Mesenchymal stem cell (in vitro differentiated cells and primary cell): ENCODE results near the gene ZNF330.
A peak's percentile ranks its signal among the peaks of the same experiment; 100 is the strongest.

Experiments
- DNase-seq: peaks from one replicate; pipeline ENCODE4 v3.0.0-alpha.2; 2013
- H2AFZ ChIP-seq: one replicate; pipeline ENCODE4 v1.6.1; 2013; ENCODE audit warnings: low read depth, mild to moderate bottlenecking, control low read depth, inconsistent platforms, low read length, moderate library complexity
- H2AK5ac ChIP-seq: 2 replicates; pipeline ENCODE4 v1.6.1; 2013; ENCODE audit warnings: low read length, moderate library complexity, mild to moderate bottlenecking, inconsistent platforms; ENCODE audit not compliant: severe bottlenecking
- H2BK120ac ChIP-seq: one replicate; pipeline ENCODE4 v1.6.1; 2013; ENCODE audit warnings: low read depth, mild to moderate bottlenecking, inconsistent platforms, low read length, moderate library complexity
- H2BK12ac ChIP-seq, 2 experiments: one replicate each; pipeline ENCODE4 v1.6.1; 2013; ENCODE audit warnings: inconsistent platforms in 2 of 2, low read length in 2 of 2, mild to moderate bottlenecking in 2 of 2, moderate library complexity in 2 of 2, control low read depth in 1 of 2
- H2BK15ac ChIP-seq: one replicate; pipeline ENCODE4 v1.6.1; 2013; ENCODE audit warnings: mild to moderate bottlenecking, low read depth, inconsistent platforms; ENCODE audit not compliant: poor library complexity, severe bottlenecking
- H2BK5ac ChIP-seq: 2 replicates; pipeline ENCODE4 v1.6.1; 2013; ENCODE audit warnings: low read depth, mild to moderate bottlenecking, low read length, control low read depth, inconsistent platforms; ENCODE audit not compliant: poor library complexity, severe bottlenecking
- H3K14ac ChIP-seq, 2 experiments: one replicate each; pipeline ENCODE4 v1.6.1; 2013; ENCODE audit warnings: inconsistent platforms in 2 of 2, low read length in 2 of 2, control low read depth in 1 of 2, mild to moderate bottlenecking in 1 of 2, moderate library complexity in 1 of 2
- H3K18ac ChIP-seq, 2 experiments: one replicate each; pipeline ENCODE4 v1.6.1; 2013; ENCODE audit warnings: inconsistent platforms in 2 of 2, low read length in 2 of 2, control low read depth in 1 of 2, low read depth in 1 of 2, mild to moderate bottlenecking in 1 of 2
- H3K23ac ChIP-seq, 2 experiments: one replicate each; pipeline ENCODE4 v1.6.1; 2013; ENCODE audit warnings: inconsistent platforms in 2 of 2, low read length in 2 of 2, mild to moderate bottlenecking in 2 of 2, moderate library complexity in 2 of 2, control low read depth in 1 of 2
- H3K27ac ChIP-seq: 2 replicates; pipeline ENCODE4 v1.5.1; 2013; ENCODE audit warnings: mild to moderate bottlenecking, moderate library complexity, low read length, control low read depth, inconsistent platforms; ENCODE audit not compliant: poor library complexity, severe bottlenecking
- H3K27me3 ChIP-seq, 2 experiments: 2 replicates each; pipeline versions ENCODE4 v1.6.1 to v1.7.0; 2013; ENCODE audit warnings: low read length in 2 of 2, mild to moderate bottlenecking in 2 of 2, moderate library complexity in 2 of 2, control low read depth in 1 of 2, inconsistent platforms in 1 of 2; ENCODE audit not compliant: control insufficient read depth in 1 of 2, insufficient read depth in 1 of 2
- H3K36me3 ChIP-seq, 2 experiments: 2 replicates each; pipeline versions ENCODE4 v1.6.1 to v1.7.0; 2013; ENCODE audit warnings: low read length in 2 of 2, control low read depth in 1 of 2, inconsistent platforms in 1 of 2, low read depth in 1 of 2, mild to moderate bottlenecking in 1 of 2; ENCODE audit not compliant: insufficient read depth in 2 of 2, control insufficient read depth in 1 of 2
- H3K4ac ChIP-seq, 2 experiments: one replicate each; pipeline ENCODE4 v1.6.1; 2013; ENCODE audit warnings: inconsistent platforms in 2 of 2, low read length in 2 of 2, mild to moderate bottlenecking in 2 of 2, moderate library complexity in 2 of 2, control low read depth in 1 of 2, low read depth in 1 of 2
- H3K4me1 ChIP-seq: 2 replicates; pipeline ENCODE4 v1.6.1; 2013; ENCODE audit warnings: low read depth, low read length, control low read depth; ENCODE audit not compliant: control insufficient read depth, insufficient read depth
- H3K4me2 ChIP-seq: 2 replicates; pipeline ENCODE4 v1.6.1; 2013; ENCODE audit warnings: low read length, mild to moderate bottlenecking, inconsistent platforms; ENCODE audit not compliant: poor library complexity, severe bottlenecking
- H3K4me3 ChIP-seq, 2 experiments: 2 replicates each; pipeline versions ENCODE4 v1.5.1 to v1.7.0; 2013; ENCODE audit warnings: low read length in 2 of 2, mild to moderate bottlenecking in 2 of 2, control low read depth in 1 of 2, low read depth in 1 of 2; ENCODE audit not compliant: insufficient read depth in 1 of 2
- H3K79me1 ChIP-seq: replicated peaks from 2 replicates; pipeline ENCODE4 v1.6.1; 2013; ENCODE audit warnings: mild to moderate bottlenecking, control low read depth, low read length, inconsistent platforms; ENCODE audit not compliant: poor library complexity, severe bottlenecking
- H3K9ac ChIP-seq: 2 replicates; pipeline ENCODE4 v1.7.0; 2013; ENCODE audit warnings: mild to moderate bottlenecking, low read length, moderate library complexity
- H3K9me3 ChIP-seq: 2 replicates; pipeline ENCODE4 v1.7.0; 2013; ENCODE audit warnings: mild to moderate bottlenecking, low read length; ENCODE audit not compliant: control insufficient read depth
- H4K8ac ChIP-seq: one replicate; pipeline ENCODE4 v1.6.1; 2013; ENCODE audit warnings: inconsistent platforms, mild to moderate bottlenecking, low read length, moderate library complexity
- H4K91ac ChIP-seq: one replicate; pipeline ENCODE4 v1.6.1; 2013; ENCODE audit warnings: mild to moderate bottlenecking, low read length, inconsistent platforms
- WGBS: methylation state at CpG from one replicate; pipeline ENCODE4 v1.1.7; 2013; ENCODE audit warnings: mixed read lengths; 5-methylcytosine and 5-hydroxymethylcytosine counted together

ZNF330 gene

DNA sequence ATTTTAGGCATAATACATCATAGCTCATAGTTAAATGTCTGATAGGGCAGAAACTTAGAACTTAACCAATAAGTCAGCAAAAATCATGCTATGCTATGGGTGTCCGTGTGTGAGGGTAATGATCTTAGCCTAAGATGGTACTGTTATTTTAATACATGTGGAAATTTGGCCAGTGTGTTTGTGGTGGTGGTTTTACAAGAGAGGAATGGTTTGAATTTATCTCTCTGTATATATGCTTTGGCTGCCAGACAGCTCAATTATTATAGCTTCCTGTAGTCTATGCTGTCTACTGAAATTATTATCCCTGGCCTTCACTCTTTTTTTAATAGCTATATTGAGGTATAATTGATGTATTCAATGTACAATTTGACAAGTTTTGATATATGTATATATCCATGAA is 21.3 kb downstream of the ZNF330 start:
- H2BK15ac ChIP-seq = no peak overlapping the region
- H3K79me1 ChIP-seq = no peaks in the 10 kb centered on the region
- H3K4me1 ChIP-seq = no peaks in the 10 kb centered on the region
- H3K27ac ChIP-seq = no peak overlapping the region
- H2BK12ac ChIP-seq = no peak overlapping the region
- H2AFZ ChIP-seq = no peak overlapping the region
- DNase-seq = no peak
- no peak overlapping the region for H3K18ac ChIP-seq
- H3K4ac ChIP-seq = no peak overlapping the region
- H3K23ac ChIP-seq = no peak overlapping the region
- no peak overlapping the region for H3K9ac ChIP-seq
- H4K8ac ChIP-seq = no peak overlapping the region
- 67% methylated on average over 1 of the region's 1 CpG for WGBS
- no peak overlapping the region for H2AK5ac ChIP-seq
- no peak overlapping the region for H2BK5ac ChIP-seq
- H3K4me3 ChIP-seq = no peak overlapping the region
- H3K4me2 ChIP-seq = no peak overlapping the region
- no peaks in the 10 kb centered on the region for H3K36me3 ChIP-seq
- H3K9me3 ChIP-seq = no peaks in the 10 kb centered on the region
- H3K14ac ChIP-seq = no peak overlapping the region
- H2BK120ac ChIP-seq = no peak overlapping the region
- no peak overlapping the region for H4K91ac ChIP-seq
- no peaks in the 10 kb centered on the region for H3K27me3 ChIP-seq

DNA sequence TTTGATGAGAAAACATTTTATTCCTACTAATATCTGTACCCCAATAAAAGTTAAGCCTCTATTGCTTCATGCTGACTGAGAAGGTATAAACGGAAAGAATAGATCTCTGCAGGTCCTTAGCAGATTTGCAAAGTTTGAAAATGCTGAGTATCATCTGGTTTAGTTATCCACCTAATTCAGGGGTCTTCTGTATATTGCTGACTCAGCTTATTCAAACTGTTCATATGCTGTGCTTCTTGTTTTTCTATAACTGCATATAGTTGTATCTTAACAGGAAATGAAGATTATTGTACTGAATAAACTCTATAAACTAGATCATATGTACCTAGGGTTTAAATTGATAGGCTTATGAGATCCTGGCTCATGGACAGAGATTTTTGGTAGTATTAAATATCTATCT is 23.7 kb downstream of the ZNF330 start:
- Histone ChIP-seq H3K4me1 (peaks cover 2% of the 10 kb centered on the region), H2BK12ac (no peak overlapping the region), H3K36me3 (no peaks in the 10 kb centered on the region), H3K4ac (no peak overlapping the region), H3K9me3 (no peaks in the 10 kb centered on the region), H3K27me3 (no peaks in the 10 kb centered on the region), H2AK5ac (no peak overlapping the region), H3K23ac (no peak overlapping the region), H4K8ac (no peak overlapping the region), H2BK120ac (no peak overlapping the region), H3K4me2 (no peak overlapping the region), H3K27ac (no peak overlapping the region), H2BK15ac (no peak overlapping the region), H3K79me1 (no peaks in the 10 kb centered on the region), H3K9ac (no peak overlapping the region), H3K14ac (no peak overlapping the region), H4K91ac (no peak overlapping the region), H3K4me3 (no peak overlapping the region), H3K18ac (no peak overlapping the region), H2BK5ac (no peak overlapping the region), H2AFZ (no peak overlapping the region)
- DNase-seq = no peak
- WGBS = no CpG with 5 or more reads among the region's 1 CpG

DNA sequence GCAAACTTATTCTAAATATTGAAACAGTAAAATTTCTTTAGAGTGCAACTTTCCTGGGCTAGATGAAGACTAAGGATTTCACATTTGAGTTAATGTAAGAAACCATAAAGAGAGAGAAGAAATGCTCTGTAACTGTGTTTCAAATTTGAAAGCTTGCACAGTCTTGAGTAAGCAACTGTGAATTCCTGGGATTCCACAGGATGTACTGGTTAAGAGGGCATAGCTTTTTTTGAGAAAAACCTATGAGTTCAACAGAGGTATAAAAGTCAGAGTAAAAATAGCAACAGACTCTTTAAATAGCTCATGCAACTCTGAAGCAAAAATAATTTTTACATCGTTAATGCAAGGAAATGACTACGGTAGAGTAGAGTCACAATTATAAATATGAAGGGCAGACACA is 25.5 kb downstream of the ZNF330 start:
- H2AFZ ChIP-seq = no peak overlapping the region

DNA sequence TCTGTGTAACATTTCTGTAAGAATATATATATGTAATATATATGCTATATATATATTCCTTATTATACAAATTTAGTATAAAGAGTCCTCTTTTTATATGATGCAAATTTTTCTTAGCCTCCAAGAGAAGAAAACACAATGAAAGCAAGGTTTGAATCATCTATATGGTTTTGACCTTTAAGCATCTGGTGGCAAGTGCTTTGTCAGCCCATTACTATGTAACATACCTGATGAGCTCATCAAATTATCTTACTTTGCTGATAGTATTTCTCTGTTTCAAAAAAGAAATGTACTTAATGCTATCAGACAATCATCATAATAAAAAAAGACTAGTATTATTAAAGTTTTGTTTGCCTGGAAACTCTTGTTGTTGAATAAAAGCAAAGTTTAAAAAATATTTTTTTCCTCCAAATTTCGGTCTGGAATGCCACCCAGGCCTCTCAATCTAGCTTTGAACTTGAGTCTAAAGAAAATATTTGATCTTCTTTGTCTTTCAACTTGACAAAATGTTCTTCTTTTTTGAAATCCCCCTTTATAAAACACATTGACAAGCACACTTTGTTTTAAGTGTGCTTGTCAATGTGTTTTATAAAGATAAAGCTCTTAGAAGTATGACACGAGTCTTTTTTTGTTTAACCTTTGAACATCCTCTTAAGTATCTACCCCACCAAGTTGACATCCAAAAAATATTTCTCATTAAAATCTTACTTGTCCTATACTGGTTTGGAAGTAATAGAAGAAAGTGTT is 26.2 kb downstream of the ZNF330 start:
- no CpG with 5 or more reads among the region's 2 CpGs for WGBS
- Histone ChIP-seq H3K9me3 (no peaks in the 10 kb centered on the region), H3K4me3 (no peak overlapping the region), H2BK12ac (no peak overlapping the region), H3K14ac (no peak overlapping the region), H3K4me1 (peaks cover 2% of the 10 kb centered on the region), H3K36me3 (no peaks in the 10 kb centered on the region), H3K4ac (no peak overlapping the region), H2AK5ac (no peak overlapping the region), H2BK15ac (no peak overlapping the region), H3K27me3 (no peaks in the 10 kb centered on the region), H3K9ac (no peak overlapping the region), H2BK5ac (no peak overlapping the region), H4K91ac (no peak overlapping the region), H2AFZ (no peak overlapping the region), H3K4me2 (no peak overlapping the region), H3K27ac (no peak overlapping the region), H3K18ac (no peak overlapping the region), H3K79me1 (no peaks in the 10 kb centered on the region), H4K8ac (no peak overlapping the region), H2BK120ac (no peak overlapping the region), H3K23ac (no peak overlapping the region)
- no peak for DNase-seq

More for the DNA sequence above, 25.5 kb downstream of the ZNF330 start:
- Histone ChIP-seq H3K36me3 (no peaks in the 10 kb centered on the region), H3K79me1 (no peaks in the 10 kb centered on the region), H2BK12ac (no peak overlapping the region), H3K27me3 (no peaks in the 10 kb centered on the region), H3K9ac (no peak overlapping the region), H3K14ac (no peak overlapping the region), H3K9me3 (no peaks in the 10 kb centered on the region), H3K4me3 (no peak overlapping the region), H4K8ac (no peak overlapping the region), H3K23ac (no peak overlapping the region), H2BK120ac (no peak overlapping the region), H3K27ac (no peak overlapping the region), H3K4me2 (no peak overlapping the region), H3K18ac (no peak overlapping the region), H4K91ac (no peak overlapping the region), H2AK5ac (no peak overlapping the region), H2BK5ac (no peak overlapping the region), H2BK15ac (no peak overlapping the region), H3K4ac (no peak overlapping the region), H3K4me1 (peaks cover 2% of the 10 kb centered on the region)
- DNase-seq = peak; percentile 33
- WGBS = no CpG with 5 or more reads among the region's 2 CpGs
